Endothelial cell of umbilical vein (primary cell): ENCODE data around the gene KRTAP10-10. TPM values are rescaled to one million over a fixed set of nuclear protein-coding genes. Genes with fewer than 3 reads are reported as not detected.

ENCODE experiments used
- BruUV-seq: library from RNA; stranded (reverse); fragments of 400-500 nt; replicated peaks from 2 replicates; lab custom pipeline; 2021; lab: Mats Ljungman, UMichigan
- CTCF ChIA-PET: fragments of 300-600, 350-600 bp; sonication (Branson Sonifier 250); formaldehyde crosslinking; loops from one replicate; lab custom pipeline; 2021; ENCODE audit warnings: antibody characterized with exemption, inconsistent platforms; lab: Charles Lee
- POLR2A ChIA-PET: fragments of 300-600, 350-600 bp; sonication (Branson Sonifier 250); formaldehyde crosslinking; loops from one replicate; lab custom pipeline; 2021; ENCODE audit warnings: antibody characterized with exemption, inconsistent platforms; lab: Charles Lee
- DNase-seq: peaks from one replicate; pipeline ENCODE4 v3.0.0-alpha.2; 2011; ENCODE audit warnings: low read depth, low spot score
- FAIRE-seq: peaks from 2 replicates; lab custom pipeline; 2011; peaks lifted over from hg19 to GRCh38; lab: Jason Lieb, UNC
- H2AFZ ChIP-seq: 2 replicates; pipeline ENCODE4 v1.6.0; 2012; ENCODE audit warnings: low read depth, low read length, control low read depth, inconsistent platforms
- H3K27ac ChIP-seq: 2 replicates; pipeline ENCODE4 v1.5.1; 2011; ENCODE audit warnings: low read depth, mild to moderate bottlenecking, control low read depth, low read length, moderate library complexity; ENCODE audit not compliant: insufficient read depth
- H3K27me3 ChIP-seq, 2 experiments: 2 replicates each; pipeline versions ENCODE4 v1.6.0 to v1.6.1; 2011; ENCODE audit warnings: low read length in 2 of 2, mixed read lengths in 1 of 2; ENCODE audit not compliant: control insufficient read depth in 2 of 2, insufficient read depth in 2 of 2
- H3K36me3 ChIP-seq, 2 experiments: 2 replicates in 1 of 2; 3 replicates in 1 of 2; pipeline ENCODE4 v1.5.1; 2011; ENCODE audit warnings: low read length in 2 of 2, mild to moderate bottlenecking in 1 of 2, moderate library complexity in 1 of 2; ENCODE audit not compliant: control insufficient read depth in 2 of 2, insufficient read depth in 2 of 2; ENCODE audit errors: extremely low read depth in 1 of 2
- H3K4me1 ChIP-seq: 3 replicates; pipeline ENCODE4 v1.5.1; 2011; ENCODE audit warnings: mild to moderate bottlenecking, low read length; ENCODE audit not compliant: control insufficient read depth, insufficient read depth; ENCODE audit errors: extremely low read depth
- H3K4me2 ChIP-seq: 2 replicates; pipeline ENCODE4 v1.6.1; 2011; ENCODE audit warnings: low read length, control low read depth, mixed read lengths; ENCODE audit not compliant: insufficient read depth
- H3K4me3 ChIP-seq, 3 experiments: fragments of 200-600 bp in 1 of 3; sonication (generic), shearing (Covaris generic) in 1 of 3; replicated peaks in 1 of 3; 2 replicates each; pipeline ENCODE4 v1.5.1; 2011 to 2016; ENCODE audit warnings: control low read depth in 3 of 3, low read length in 3 of 3, mild to moderate bottlenecking in 2 of 3, inconsistent platforms in 1 of 3, low read depth in 1 of 3, moderate library complexity in 1 of 3; ENCODE audit not compliant: insufficient read depth in 1 of 3
- H3K79me2 ChIP-seq: 2 replicates; pipeline ENCODE4 v1.6.0; 2012; ENCODE audit warnings: low read length, inconsistent platforms; ENCODE audit not compliant: control insufficient read depth, insufficient read depth
- H3K9ac ChIP-seq: replicated peaks from 2 replicates; pipeline ENCODE3; 2011; ENCODE audit warnings: low read length, control low read depth; ENCODE audit not compliant: insufficient read depth; ENCODE audit errors: extremely low read depth
- H3K9me1 ChIP-seq: replicated peaks from 3 replicates; pipeline ENCODE4 v1.6.0; 2011; ENCODE audit warnings: mild to moderate bottlenecking, low read length; ENCODE audit not compliant: control insufficient read depth, insufficient read depth; ENCODE audit errors: extremely low read depth
- H3K9me3 ChIP-seq: replicated peaks from 2 replicates; pipeline ENCODE4 v1.5.1; 2012; ENCODE audit warnings: low read length, inconsistent platforms; ENCODE audit not compliant: control insufficient read depth, insufficient read depth
- H4K20me1 ChIP-seq: replicated peaks from 2 replicates; pipeline ENCODE3; 2011; ENCODE audit warnings: mild to moderate bottlenecking, low read length; ENCODE audit not compliant: control insufficient read depth, insufficient read depth; ENCODE audit errors: extremely low read depth
- FOS ChIP-seq: IDR thresholded peaks from 2 replicates; pipeline ENCODE4 v1.6.1; 2011; ENCODE audit warnings: mild to moderate bottlenecking, low read length, moderate library complexity, borderline replicate concordance; ENCODE audit not compliant: insufficient read depth
- JUN ChIP-seq: IDR thresholded peaks from 2 replicates; pipeline ENCODE4 v1.6.1; 2011; ENCODE audit warnings: borderline replicate concordance, low read depth; ENCODE audit not compliant: insufficient read length, insufficient read depth
- dilution Hi-C: fragments of 300-500 bp; cut with MboI; formaldehyde crosslinking; loops from one replicate; pipeline ENCODE4 v1.15.0; 2019; ENCODE audit warnings: low sequenced_read_pairs; ENCODE audit not compliant: extremely low pct_ligation_motif_present
- intact Hi-C: fragments of 100-400 bp; cut with micrococcal nuclease; formaldehyde crosslinking; loops from one replicate; pipeline ENCODE4 v1.10.0; 2022
- polyA plus RNA-seq, 4 experiments: library from polyadenylated mRNA; depleted of rRNA in 3 of 4; stranded (reverse) in 3 of 4; unstranded in 1 of 4; fragments of >200 nt; gene quantifications; 2 replicates each; pipeline versions ENCODE4 v1.2.1 to v1.2.3, GENCODE V29; 2011 to 2012; ENCODE audit warnings: missing spikeins in 1 of 4
- total RNA-seq: library from RNA; stranded (reverse); gene quantifications from 2 replicates; pipeline ENCODE4 v1.2.3, GENCODE V29; 2021
- TF ChIP-seq, protein P1 (sequence below), 2 donors: IDR thresholded peaks; 1 replicate in 1 of 2; 2 replicates in 1 of 2; pipeline ENCODE4 v1.5.1; 2011; ENCODE audit warnings: low read length in 2 of 2, mild to moderate bottlenecking in 2 of 2, moderate library complexity in 2 of 2, control low read depth in 1 of 2, inconsistent platforms in 1 of 2, low read depth in 1 of 2; ENCODE audit not compliant: insufficient read depth in 1 of 2; ENCODE audit errors: extremely low read depth in 1 of 2
- TF ChIP-seq, protein P2 (sequence below): IDR thresholded peaks from 2 replicates; pipeline ENCODE4 v1.6.1; 2011; ENCODE audit not compliant: insufficient read depth, insufficient read length

Gene KRTAP10-10
- total and polyA plus RNA-seq, 2 donors (not counting 3 experiments of a cell fraction or from before 2014, with no cell fraction given), result not detected

DNA sequence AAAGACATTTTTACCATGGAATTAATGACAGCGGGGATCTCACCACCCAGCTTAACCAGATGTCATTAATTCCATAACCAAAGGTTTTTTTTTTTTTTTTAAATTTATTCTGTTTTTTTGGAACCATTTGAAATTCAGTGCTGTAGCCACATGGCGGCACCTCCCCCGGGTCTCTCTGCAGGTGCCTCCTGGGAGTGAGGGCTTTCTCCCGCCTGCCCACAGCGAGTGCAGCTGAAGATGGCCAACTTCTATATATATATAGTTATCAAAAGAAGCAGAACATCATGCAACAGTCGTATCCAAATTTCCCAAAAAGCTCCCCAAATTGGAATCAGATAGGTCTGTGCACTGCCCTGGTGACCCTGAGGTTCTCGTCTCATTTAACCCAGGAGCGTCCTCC, 21.7 kb upstream of the KRTAP10-10 start:
- Histone ChIP-seq H3K36me3 (no peaks in the 10 kb centered on the region), H3K4me2 (no peak overlapping the region), H3K79me2 (no peaks in the 10 kb centered on the region), H3K4me3 (no peak overlapping the region), H3K9ac (no peak overlapping the region), H3K27ac (no peak overlapping the region), H3K27me3 (no peaks in the 10 kb centered on the region), H3K4me1 (no peaks in the 10 kb centered on the region), H3K9me1 (no peaks in the 10 kb centered on the region), H4K20me1 (no peaks in the 10 kb centered on the region), H2AFZ (no peak overlapping the region), H3K9me3 (peaks cover 5% of the 10 kb centered on the region)
- dilution Hi-C loops, result no loop called here
- no peak for TF ChIP-seq FOS
- TF ChIP-seq JUN, result no peak
- TF ChIP-seq, protein P1, sequence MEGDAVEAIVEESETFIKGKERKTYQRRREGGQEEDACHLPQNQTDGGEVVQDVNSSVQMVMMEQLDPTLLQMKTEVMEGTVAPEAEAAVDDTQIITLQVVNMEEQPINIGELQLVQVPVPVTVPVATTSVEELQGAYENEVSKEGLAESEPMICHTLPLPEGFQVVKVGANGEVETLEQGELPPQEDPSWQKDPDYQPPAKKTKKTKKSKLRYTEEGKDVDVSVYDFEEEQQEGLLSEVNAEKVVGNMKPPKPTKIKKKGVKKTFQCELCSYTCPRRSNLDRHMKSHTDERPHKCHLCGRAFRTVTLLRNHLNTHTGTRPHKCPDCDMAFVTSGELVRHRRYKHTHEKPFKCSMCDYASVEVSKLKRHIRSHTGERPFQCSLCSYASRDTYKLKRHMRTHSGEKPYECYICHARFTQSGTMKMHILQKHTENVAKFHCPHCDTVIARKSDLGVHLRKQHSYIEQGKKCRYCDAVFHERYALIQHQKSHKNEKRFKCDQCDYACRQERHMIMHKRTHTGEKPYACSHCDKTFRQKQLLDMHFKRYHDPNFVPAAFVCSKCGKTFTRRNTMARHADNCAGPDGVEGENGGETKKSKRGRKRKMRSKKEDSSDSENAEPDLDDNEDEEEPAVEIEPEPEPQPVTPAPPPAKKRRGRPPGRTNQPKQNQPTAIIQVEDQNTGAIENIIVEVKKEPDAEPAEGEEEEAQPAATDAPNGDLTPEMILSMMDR (IDR thresholded peaks at IDR 0.05; ENCODE audit: extremely low read depth in 1 of 2, insufficient read depth in 1 of 2, low read depth in 1 of 2, low read length in 2 of 2), result no peak
- no peak for FAIRE-seq
- POLR2A ChIA-PET, result no interaction called here
- BruUV-seq, result no TSS peak
- intact Hi-C loops, result no loop called here
- CTCF ChIA-PET, result no interaction called here
- no peak for DNase-seq

DNA sequence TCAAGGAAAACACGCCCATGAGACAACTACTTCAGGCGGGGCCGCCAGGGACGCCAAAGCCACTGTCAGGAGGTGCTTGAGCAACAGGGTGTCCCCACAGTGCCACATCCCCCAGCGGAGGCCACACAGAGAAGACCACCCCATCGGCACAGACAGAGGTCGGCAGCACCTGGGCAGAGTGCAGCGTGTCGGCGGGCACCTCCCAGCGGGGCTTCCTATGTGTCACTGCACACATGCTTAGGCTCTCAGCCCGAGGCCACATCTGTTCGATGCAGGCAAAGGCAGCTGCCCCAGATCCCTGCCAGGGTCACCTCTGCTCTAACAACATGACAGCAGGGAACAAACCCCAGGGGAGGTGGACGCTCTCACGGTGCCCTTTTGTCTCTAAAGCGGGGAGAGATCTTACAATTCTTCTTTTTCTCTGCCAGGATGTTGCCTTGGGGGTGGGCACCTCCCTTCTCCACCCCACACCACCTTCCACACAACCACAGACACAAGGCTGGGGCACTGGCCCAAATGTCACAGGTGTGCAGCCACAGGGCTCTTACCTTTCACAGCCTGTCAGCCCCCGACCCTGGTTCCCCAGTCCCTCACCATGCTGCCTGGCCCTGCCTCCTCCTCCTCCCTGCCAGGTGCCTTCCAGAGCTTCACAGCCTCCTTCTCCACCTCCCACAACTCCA, 21.1 kb upstream of the KRTAP10-10 start:
- H3K36me3 ChIP-seq, result no peaks in the 10 kb centered on the region
- H3K27ac ChIP-seq, result no peak overlapping the region
- no peak overlapping the region for H3K4me3 ChIP-seq
- no peaks in the 10 kb centered on the region for H3K27me3 ChIP-seq
- H3K9me3 ChIP-seq, result peaks cover 5% of the 10 kb centered on the region
- H3K79me2 ChIP-seq, result no peaks in the 10 kb centered on the region
- no peak overlapping the region for H2AFZ ChIP-seq
- BruUV-seq, result no TSS peak
- TF ChIP-seq, protein P2, sequence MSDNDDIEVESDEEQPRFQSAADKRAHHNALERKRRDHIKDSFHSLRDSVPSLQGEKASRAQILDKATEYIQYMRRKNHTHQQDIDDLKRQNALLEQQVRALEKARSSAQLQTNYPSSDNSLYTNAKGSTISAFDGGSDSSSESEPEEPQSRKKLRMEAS, result no peak
- no peak overlapping the region for H3K9ac ChIP-seq
- FAIRE-seq (no peak), DNase-seq (no peak)
- no peaks in the 10 kb centered on the region for H4K20me1 ChIP-seq
- intact Hi-C loops (no loop called here), dilution Hi-C loops (no loop called here)
- CTCF ChIA-PET, result no interaction called here
- H3K9me1 ChIP-seq, result no peaks in the 10 kb centered on the region
- H3K4me1 ChIP-seq, result no peaks in the 10 kb centered on the region
- POLR2A ChIA-PET, result no interaction called here
- H3K4me2 ChIP-seq, result no peak overlapping the region
